H9 (cell line): Measurements from ENCODE around the gene KCNMA1. TPM values are rescaled to one million over a fixed set of nuclear protein-coding genes. Genes with fewer than 3 reads are reported as not detected.

Source experiments
- DNase-seq: peaks from one replicate; pipeline ENCODE4 v3.0.0-alpha.2; 2017
- H2AFZ ChIP-seq: one replicate; pipeline ENCODE4 v1.6.1; 2013; ENCODE audit warnings: mild to moderate bottlenecking, low read length, control low read depth, moderate library complexity
- H2AK5ac ChIP-seq: 2 replicates; pipeline ENCODE4 v1.6.1; 2013; ENCODE audit warnings: low read length, control low read depth, mixed read lengths; ENCODE audit not compliant: insufficient read length
- H2BK120ac ChIP-seq: one replicate; pipeline ENCODE4 v1.6.1; 2013; ENCODE audit warnings: low read depth, mild to moderate bottlenecking, low read length, control low read depth, inconsistent platforms; ENCODE audit not compliant: poor library complexity, severe bottlenecking
- H2BK12ac ChIP-seq: 2 replicates; pipeline ENCODE4 v1.6.1; 2013; ENCODE audit warnings: low read length, control low read depth, mixed read lengths, low read depth; ENCODE audit not compliant: insufficient read length
- H2BK15ac ChIP-seq: 2 replicates; pipeline ENCODE4 v1.6.1; 2013; ENCODE audit warnings: low read depth, low read length, control low read depth
- H2BK20ac ChIP-seq: one replicate; pipeline ENCODE4 v1.6.1; 2013; ENCODE audit warnings: low read depth, mild to moderate bottlenecking, low read length, control low read depth, inconsistent platforms; ENCODE audit not compliant: poor library complexity, severe bottlenecking
- H2BK5ac ChIP-seq: 2 replicates; pipeline ENCODE4 v1.6.1; 2013; ENCODE audit warnings: low read length, control low read depth, mixed read lengths; ENCODE audit not compliant: insufficient read length
- H3K14ac ChIP-seq: 2 replicates; pipeline ENCODE4 v1.6.1; 2013; ENCODE audit warnings: low read length, control low read depth; ENCODE audit not compliant: insufficient read depth
- H3K18ac ChIP-seq: 2 replicates; pipeline ENCODE4 v1.6.1; 2013; ENCODE audit warnings: low read depth, mild to moderate bottlenecking, mixed read lengths, low read length, control low read depth; ENCODE audit not compliant: insufficient read length
- H3K23ac ChIP-seq: 2 replicates; pipeline ENCODE4 v1.6.1; 2013; ENCODE audit warnings: low read length, control low read depth, mixed read lengths, low read depth; ENCODE audit not compliant: insufficient read length
- H3K23me2 ChIP-seq: 2 replicates; pipeline ENCODE4 v1.6.1; 2013; ENCODE audit warnings: low read depth, mild to moderate bottlenecking, mixed read lengths, low read length, control low read depth; ENCODE audit not compliant: insufficient read length, poor library complexity, severe bottlenecking
- H3K27ac ChIP-seq: 2 replicates; pipeline ENCODE4 v1.5.1; 2013; ENCODE audit warnings: low read length, control low read depth, mixed read lengths, low read depth; ENCODE audit not compliant: insufficient read length
- H3K27me3 ChIP-seq: 2 replicates; pipeline ENCODE4 v1.6.1; 2013; ENCODE audit warnings: low read length, control low read depth, inconsistent platforms; ENCODE audit not compliant: insufficient read depth
- H3K4ac ChIP-seq: 2 replicates; pipeline ENCODE4 v1.6.1; 2013; ENCODE audit warnings: low read depth, mild to moderate bottlenecking, control low read depth, inconsistent platforms, low read length, moderate library complexity
- H3K4me1 ChIP-seq: 2 replicates; pipeline ENCODE4 v1.6.1; 2013; ENCODE audit warnings: low read length, control low read depth, inconsistent platforms; ENCODE audit not compliant: insufficient read depth
- H3K4me2 ChIP-seq: 2 replicates; pipeline ENCODE4 v1.6.1; 2013; ENCODE audit warnings: low read length, control low read depth, mixed read lengths; ENCODE audit not compliant: insufficient read length, insufficient read depth
- H3K56ac ChIP-seq: 2 replicates; pipeline ENCODE4 v1.6.1; 2013; ENCODE audit warnings: low read depth, mild to moderate bottlenecking, mixed read lengths, low read length, control low read depth; ENCODE audit not compliant: insufficient read length
- H3K79me1 ChIP-seq: 2 replicates; pipeline ENCODE4 v1.6.1; 2013; ENCODE audit warnings: low read depth, mild to moderate bottlenecking, moderate library complexity, low read length, control low read depth, inconsistent platforms; ENCODE audit not compliant: insufficient read depth, poor library complexity, severe bottlenecking
- H3K79me2 ChIP-seq: 2 replicates; pipeline ENCODE4 v1.6.1; 2013; ENCODE audit warnings: low read length, control low read depth, inconsistent platforms; ENCODE audit not compliant: insufficient read depth
- H3K9ac ChIP-seq: 2 replicates; pipeline ENCODE4 v1.6.1; 2013; ENCODE audit warnings: low read length, control low read depth, mixed read lengths; ENCODE audit not compliant: insufficient read length; ENCODE audit errors: extremely low read depth
- H3K9me3 ChIP-seq: one replicate; pipeline ENCODE4 v1.6.1; 2013; ENCODE audit warnings: low read depth, low read length, inconsistent platforms; ENCODE audit not compliant: control insufficient read depth
- H3T11ph ChIP-seq: one replicate; pipeline ENCODE4 v1.6.1; 2013; ENCODE audit warnings: mild to moderate bottlenecking, low read length, control low read depth, inconsistent platforms
- H4K20me1 ChIP-seq: one replicate; pipeline ENCODE4 v1.6.1; 2013; ENCODE audit not compliant: control insufficient read depth, insufficient read length, insufficient read depth
- H4K5ac ChIP-seq: 2 replicates; pipeline ENCODE4 v1.6.1; 2013; ENCODE audit warnings: low read depth, mild to moderate bottlenecking, mixed read lengths, low read length, control low read depth; ENCODE audit not compliant: insufficient read length
- H4K8ac ChIP-seq: replicated peaks from 2 replicates; pipeline ENCODE4 v1.6.1; 2013; ENCODE audit warnings: low read length, control low read depth, mixed read lengths, low read depth; ENCODE audit not compliant: insufficient read length
- H4K91ac ChIP-seq: 2 replicates; pipeline ENCODE4 v1.6.1; 2013; ENCODE audit warnings: low read depth, mild to moderate bottlenecking, moderate library complexity, mixed read lengths, low read length, control low read depth; ENCODE audit not compliant: insufficient read length
- H3K27ac Mint-ChIP-seq, 3 experiments: 2 replicates in 2 of 3; 3 replicates in 1 of 3; pipeline ENCODE4 v1.8.0; 2020 to 2021; ENCODE audit warnings: mixed read lengths in 3 of 3, mild to moderate bottlenecking in 1 of 3, moderate library complexity in 1 of 3
- H3K27me3 Mint-ChIP-seq: 2 replicates; pipeline ENCODE4 v1.8.0; 2021; ENCODE audit warnings: low read depth, mild to moderate bottlenecking, moderate library complexity, mixed read lengths
- H3K36me3 Mint-ChIP-seq, 3 experiments: 2 replicates in 2 of 3; 3 replicates in 1 of 3; pipeline ENCODE4 v1.8.0; 2020 to 2021; ENCODE audit warnings: low read depth in 3 of 3, mixed read lengths in 3 of 3; ENCODE audit not compliant: insufficient read depth in 1 of 3
- H3K4me1 Mint-ChIP-seq, 2 experiments: 2 replicates each; pipeline ENCODE4 v1.8.0; 2020; ENCODE audit warnings: mixed read lengths in 2 of 2
- H3K4me3 Mint-ChIP-seq, 2 experiments: 2 replicates in 1 of 2; 3 replicates in 1 of 2; pipeline ENCODE4 v1.8.0; 2020 to 2021; ENCODE audit warnings: mild to moderate bottlenecking in 2 of 2, mixed read lengths in 2 of 2, moderate library complexity in 1 of 2
- H3K9me3 Mint-ChIP-seq, 2 experiments: 2 replicates in 1 of 2; 3 replicates in 1 of 2; pipeline ENCODE4 v1.8.0; 2020; ENCODE audit warnings: mild to moderate bottlenecking in 2 of 2, mixed read lengths in 2 of 2, moderate library complexity in 1 of 2
- WGBS: extraction: QIAGEN DNeasy Blood & Tissue Kit; methylation state at CpG from one replicate; pipeline ENCODE4 v1.1.7; 2013; ENCODE audit warnings: missing lambda C conversion rate, low lambda C conversion rate, mixed read lengths; ENCODE audit not compliant: insufficient read length; ENCODE audit errors: extremely low coverage; 5-methylcytosine and 5-hydroxymethylcytosine counted together
- total RNA-seq: library from RNA; stranded (reverse); gene quantifications from 2 replicates; pipeline ENCODE4 v1.2.1, GENCODE V29; 2021
- TF ChIP-seq, protein P1 (sequence below): fragments of 200-600 bp; sonication (generic); conservative IDR thresholded peaks from 3 replicates; pipeline ENCODE4 v1.8.0; 2021; ENCODE audit warnings: antibody characterized with exemption, mild to moderate bottlenecking

The KCNMA1 gene
- total RNA-seq, 1 experiment from 2014 or later, result 2.0 TPM

DNA sequence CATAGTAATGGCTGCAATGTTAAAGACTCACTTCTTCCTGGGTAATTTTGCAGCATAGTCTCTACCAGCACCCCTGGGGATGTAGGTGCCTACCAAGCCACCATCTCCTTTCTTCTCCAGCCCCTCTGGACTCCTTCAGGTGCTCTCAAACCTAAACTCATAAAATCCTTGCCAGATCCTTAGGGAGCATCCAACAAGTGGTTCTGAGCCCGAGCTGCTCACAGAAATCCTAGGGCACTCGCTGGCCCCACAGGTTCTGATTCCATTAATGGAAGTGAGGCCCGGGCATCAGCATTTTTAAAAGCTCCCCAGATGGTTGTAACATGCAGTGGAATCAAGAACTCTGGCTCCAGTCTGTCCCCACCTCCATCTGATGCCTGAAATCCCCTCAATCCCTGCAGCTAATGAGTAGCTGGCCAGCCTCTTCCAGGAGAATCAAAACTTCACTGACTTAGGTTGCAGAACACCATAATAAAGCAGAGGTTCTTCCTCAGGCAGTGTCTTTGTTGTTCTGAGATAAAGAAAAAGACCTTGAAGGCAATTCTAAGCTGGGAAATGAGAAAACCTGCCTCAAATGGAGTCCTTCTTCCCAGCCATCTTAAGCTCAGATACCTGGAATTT lies 336.8 kb downstream of the KCNMA1 start:
- Histone ChIP-seq H4K5ac (no peak overlapping the region), H4K91ac (no peak overlapping the region), H4K20me1 (no peaks in the 10 kb centered on the region), H3K27me3 (no peaks in the 10 kb centered on the region), H3K18ac (no peak overlapping the region), H2BK12ac (no peak overlapping the region), H3K27ac (no peak overlapping the region), H3K79me1 (no peaks in the 10 kb centered on the region), H3K4me2 (no peak overlapping the region), H3K23ac (no peak overlapping the region), H3K4ac (no peak overlapping the region), H2BK15ac (no peak overlapping the region), H3K23me2 (no peaks in the 10 kb centered on the region), H3K79me2 (no peaks in the 10 kb centered on the region; the same call in 1 of the 2 replicates), H2BK20ac (no peak overlapping the region), H2BK5ac (no peak overlapping the region), H4K8ac (no peak overlapping the region), H3K9me3 (no peaks in the 10 kb centered on the region), H2BK120ac (no peak overlapping the region), H3T11ph (no peak overlapping the region), H2AFZ (no peak overlapping the region), H3K4me1 (no peaks in the 10 kb centered on the region), H3K14ac (no peak overlapping the region), H3K9ac (no peak overlapping the region), H2AK5ac (no peak overlapping the region), H3K56ac (no peak overlapping the region)
- Mint-ChIP-seq H3K9me3 (no peaks in the 10 kb centered on the region), H3K27me3 (peaks cover 2% of the 10 kb centered on the region), H3K4me1 (peaks cover 0 to 9% of the 10 kb centered on the region in 2 experiments; a peak in 2 of 4 replicates), H3K27ac (no peak overlapping the region), H3K36me3 (no peaks in the 10 kb centered on the region), H3K4me3 (no peak overlapping the region)
- TF ChIP-seq, protein P1, sequence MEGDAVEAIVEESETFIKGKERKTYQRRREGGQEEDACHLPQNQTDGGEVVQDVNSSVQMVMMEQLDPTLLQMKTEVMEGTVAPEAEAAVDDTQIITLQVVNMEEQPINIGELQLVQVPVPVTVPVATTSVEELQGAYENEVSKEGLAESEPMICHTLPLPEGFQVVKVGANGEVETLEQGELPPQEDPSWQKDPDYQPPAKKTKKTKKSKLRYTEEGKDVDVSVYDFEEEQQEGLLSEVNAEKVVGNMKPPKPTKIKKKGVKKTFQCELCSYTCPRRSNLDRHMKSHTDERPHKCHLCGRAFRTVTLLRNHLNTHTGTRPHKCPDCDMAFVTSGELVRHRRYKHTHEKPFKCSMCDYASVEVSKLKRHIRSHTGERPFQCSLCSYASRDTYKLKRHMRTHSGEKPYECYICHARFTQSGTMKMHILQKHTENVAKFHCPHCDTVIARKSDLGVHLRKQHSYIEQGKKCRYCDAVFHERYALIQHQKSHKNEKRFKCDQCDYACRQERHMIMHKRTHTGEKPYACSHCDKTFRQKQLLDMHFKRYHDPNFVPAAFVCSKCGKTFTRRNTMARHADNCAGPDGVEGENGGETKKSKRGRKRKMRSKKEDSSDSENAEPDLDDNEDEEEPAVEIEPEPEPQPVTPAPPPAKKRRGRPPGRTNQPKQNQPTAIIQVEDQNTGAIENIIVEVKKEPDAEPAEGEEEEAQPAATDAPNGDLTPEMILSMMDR, result no peak
- DNase-seq, result no peak
- WGBS, result no CpG with 5 or more reads among the region's 3 CpGs
